SW 1271 (cell line): ENCODE results near the gene HOXC9.
A peak's percentile ranks its signal among the peaks of the same experiment; 100 is the strongest.

Source experiments
- DNase-seq, 2 experiments: peaks; one replicate each; lab custom pipeline; 2025; lab: John Stamatoyannopoulos, UW

Gene HOXC9

GRCh38 chr12:54015018-54015931 is 15.3 kb downstream of the HOXC9 start:
- no peak for DNase-seq

GRCh38 chr12:54016051-54016450 is 16.1 kb downstream of the HOXC9 start:
- DNase-seq = no peak

- peak; percentile 43 to 80 for DNase-seq
These were observed 16.6 kb downstream of the HOXC9 start for GRCh38 chr12:54016478-54016964.

DNA sequence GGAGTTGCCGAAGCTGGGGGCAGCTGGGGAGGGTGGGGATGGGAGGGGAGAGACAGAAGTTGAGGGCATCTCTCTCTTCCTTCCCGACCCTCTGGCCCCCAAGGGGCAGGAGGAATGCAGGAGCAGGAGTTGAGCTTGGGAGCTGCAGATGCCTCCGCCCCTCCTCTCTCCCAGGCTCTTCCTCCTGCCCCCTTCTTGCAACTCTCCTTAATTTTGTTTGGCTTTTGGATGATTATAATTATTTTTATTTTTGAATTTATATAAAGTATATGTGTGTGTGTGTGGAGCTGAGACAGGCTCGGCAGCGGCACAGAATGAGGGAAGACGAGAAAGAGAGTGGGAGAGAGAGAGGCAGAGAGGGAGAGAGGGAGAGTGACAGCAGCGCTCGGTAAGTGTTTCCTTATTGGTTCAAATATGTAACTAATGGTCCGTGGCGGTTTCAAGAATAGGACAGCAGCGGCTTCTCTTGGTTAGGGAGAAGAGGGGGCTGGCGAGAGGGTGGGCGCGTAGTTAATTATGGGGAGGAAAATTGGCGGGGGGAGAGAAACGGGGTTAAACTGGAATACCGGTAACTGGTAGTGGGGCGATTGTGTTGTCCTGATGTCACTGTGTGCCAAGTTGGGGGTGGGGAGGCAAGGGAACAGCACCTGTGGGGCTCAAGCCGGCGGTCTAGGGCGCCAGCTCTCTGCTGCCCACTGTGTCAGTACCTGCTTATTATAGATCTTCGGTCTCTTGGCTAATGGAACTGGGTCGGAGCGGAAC is 17.2 kb downstream of the HOXC9 start:
- DNase-seq = peak in 1 of 2 experiments; percentile 86

DNA sequence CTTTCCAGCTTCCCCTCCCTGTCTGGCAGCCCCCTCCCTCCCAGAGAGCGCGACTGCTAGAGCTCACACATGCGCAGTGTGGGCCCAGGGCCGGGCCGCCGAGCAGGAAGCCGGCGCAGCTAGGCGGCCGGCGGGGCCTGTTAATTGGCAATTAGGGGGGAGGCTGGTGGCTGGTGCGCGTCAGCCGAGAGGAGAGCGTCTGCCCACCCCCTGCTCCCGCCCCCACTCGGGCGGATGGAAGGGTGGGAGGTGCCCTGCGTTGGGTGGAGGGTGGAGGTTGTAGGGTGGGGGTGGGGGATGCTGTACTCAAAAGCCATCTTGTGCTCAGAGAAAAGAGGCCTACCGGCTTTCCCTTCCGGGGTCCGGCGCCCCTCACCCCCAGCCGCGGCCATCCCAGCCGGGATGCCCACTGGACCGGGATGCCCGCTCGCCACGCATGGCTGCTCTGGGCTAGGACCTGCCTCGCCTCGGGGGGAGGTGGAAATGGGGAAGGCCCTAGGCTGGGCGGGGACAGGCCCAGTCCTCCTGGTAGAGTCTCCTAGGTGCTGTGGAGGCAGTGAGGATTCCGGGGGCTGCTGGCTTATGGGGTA is 18.0 kb downstream of the HOXC9 start:
- DNase-seq = peak; percentile 93 to 94

DNA sequence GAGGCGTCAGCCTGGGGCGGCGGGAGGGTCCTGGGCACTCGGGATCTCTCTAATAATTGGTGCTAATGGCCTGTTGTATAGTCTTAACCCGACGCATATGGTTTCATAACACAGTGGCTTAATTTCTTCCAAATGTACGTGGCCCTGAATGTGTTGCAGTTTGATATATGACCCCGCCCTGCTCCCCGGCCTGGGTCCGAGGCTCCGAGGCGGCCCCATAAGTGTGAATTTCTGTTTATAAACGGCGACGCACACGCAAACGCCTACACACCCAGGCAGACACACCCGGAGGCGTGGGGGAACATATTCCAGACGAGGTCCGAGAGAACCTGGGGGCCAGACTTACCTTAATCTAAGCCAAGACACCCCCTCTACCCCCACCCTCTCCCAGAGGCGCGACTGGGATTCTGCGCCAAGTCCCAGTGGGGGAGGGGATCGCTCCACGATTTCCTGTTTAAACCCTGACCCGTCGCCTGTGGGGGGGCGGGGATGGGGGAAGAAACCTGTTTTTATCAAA is 18.6 kb downstream of the HOXC9 start:
- DNase-seq = peak; percentile 48 to 72

- peak in 1 of 2 experiments; percentile 48 for DNase-seq
These were observed 19.3 kb downstream of the HOXC9 start for GRCh38 chr12:54019091-54019811.

GRCh38 chr12:54019924-54020590 is 20.1 kb downstream of the HOXC9 start:
- DNase-seq = peak in 1 of 2 experiments; percentile 48

DNA sequence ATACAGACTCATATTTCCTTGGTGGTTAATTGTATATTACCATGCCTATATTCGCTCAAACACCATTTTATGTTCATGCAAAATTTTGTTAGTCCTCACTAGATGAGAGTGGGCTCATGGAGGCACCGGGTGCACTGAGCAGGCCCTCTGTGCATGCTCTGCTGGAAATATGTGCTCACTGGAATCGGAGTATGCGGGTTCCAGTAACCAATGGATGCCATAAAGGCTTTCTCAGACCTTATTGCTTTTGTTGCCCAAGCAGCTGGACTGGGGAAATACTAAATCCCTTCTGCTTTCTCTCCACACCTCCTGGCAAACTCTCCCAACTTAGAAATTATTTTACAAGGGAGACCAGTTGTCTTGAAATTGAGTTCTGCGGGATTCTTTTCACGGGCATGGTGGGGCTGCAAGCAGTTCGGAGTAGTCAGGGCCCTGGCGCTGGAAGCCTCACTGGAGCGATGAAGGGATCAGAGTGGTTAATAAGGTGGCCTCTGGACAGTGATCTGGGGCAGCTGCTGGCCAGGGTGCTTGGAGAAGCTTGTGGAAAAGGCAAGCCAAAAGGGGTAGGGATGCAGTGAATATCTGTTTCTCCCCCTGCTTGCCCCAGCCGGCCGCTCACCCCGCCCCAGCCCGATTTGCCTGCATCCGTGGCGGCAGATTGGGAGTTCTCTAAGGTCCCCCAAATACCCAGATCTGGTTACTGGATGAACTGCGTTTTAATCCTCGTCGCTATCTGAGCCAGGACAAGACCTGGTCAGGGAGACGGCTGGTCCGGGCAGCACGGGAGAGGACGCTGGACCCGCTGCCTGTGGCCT is 20.8 kb downstream of the HOXC9 start:
- DNase-seq = no peak

GRCh38 chr12:54021432-54022013 is 21.6 kb downstream of the HOXC9 start:
- peak in 1 of 2 experiments; percentile 37 for DNase-seq

- no peak for DNase-seq
These were observed 23.3 kb downstream of the HOXC9 start for GRCh38 chr12:54022960-54023884.

GRCh38 chr12:54024127-54024526 is 24.2 kb downstream of the HOXC9 start:
- no peak for DNase-seq

DNA sequence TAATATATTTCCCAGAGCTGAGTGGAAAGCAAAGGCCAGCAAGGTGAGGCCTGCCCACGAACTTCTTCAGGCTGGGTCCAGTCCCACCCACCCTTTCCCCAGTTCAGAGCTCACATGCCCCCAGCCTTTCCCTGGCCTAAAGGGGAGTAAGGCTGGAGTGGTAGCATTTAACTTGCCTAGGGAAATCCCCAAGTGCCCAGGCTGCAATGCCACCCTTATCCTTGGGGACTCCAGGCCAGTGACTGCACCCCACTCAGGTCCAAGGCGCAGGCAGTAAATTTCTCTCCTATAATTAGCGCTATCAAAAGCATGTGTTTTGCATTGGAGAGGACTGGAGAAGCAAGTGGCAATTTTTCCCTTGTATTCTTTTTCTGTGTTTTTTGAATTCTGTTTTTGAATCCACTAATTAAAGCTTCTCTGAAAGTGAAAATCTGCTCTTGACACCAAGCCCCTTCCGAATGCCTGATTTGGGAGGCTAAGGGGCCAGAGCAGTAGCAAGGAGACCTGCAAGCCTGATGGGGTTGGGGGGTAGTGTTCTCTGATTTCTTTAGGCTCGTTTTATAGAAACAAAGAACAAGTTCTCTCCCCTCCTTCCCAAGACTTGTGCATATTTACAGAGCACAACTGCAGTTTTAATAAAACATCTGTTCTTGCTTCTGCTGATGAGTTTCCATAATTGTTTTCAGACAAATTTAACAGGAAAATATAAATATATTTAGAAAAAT is 24.8 kb downstream of the HOXC9 start:
- no peak for DNase-seq

- DNase-seq = no peak
These were observed 25.8 kb downstream of the HOXC9 start for GRCh38 chr12:54025499-54026405.

DNA sequence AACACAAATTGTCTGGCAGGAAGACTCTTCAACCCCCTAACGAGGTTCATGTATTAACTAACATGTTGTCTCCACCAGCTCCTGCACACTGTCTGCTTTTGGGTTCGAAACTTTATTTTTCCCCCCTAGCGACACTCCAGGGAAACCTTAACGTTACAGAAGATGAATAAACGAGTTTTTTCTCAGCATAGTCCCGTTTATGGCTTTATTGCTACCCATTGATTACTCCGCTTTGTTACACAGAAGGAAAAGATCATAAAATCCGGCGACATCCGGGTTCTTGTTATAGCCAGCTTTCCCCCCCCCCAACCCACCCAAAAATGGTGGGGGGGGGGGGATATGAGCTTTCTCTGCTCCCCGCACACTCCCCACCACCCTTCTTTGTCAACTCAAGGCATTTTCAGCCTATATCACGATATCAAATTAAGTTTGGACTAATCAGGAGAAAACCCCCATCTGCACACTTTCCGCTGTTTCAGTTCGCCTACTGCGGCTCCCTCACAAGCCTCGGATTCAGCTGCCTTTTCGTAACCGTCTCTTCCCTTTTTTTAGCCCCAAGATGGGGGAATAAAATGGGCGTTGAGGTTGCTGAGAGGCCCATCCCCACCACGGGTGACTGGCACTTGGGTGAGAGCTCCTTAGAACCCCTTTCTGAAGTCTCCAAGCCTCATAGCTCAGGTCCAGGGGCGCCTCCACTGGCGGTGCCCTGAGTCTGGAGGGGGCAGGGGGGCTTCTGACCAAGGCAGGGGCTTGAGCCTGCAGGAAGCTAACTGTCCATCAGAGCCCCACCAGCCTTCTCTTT is 26.9 kb downstream of the HOXC9 start:
- no peak for DNase-seq

- no peak for DNase-seq
These were observed 27.5 kb downstream of the HOXC9 start for GRCh38 chr12:54027442-54027786.
